Gastrocnemius medialis (tissue), 4 donors: ENCODE data around the gene MYO1E. TPM values are rescaled to one million over a fixed set of nuclear protein-coding genes. Genes with fewer than 3 reads are reported as not detected.

Experiments used
- ATAC-seq, 2 donors: fragments of 150-250 bp; one replicate each; pipeline ENCODE4 v1.9.1; 2016
- DNase-seq, 2 donors: peaks; one replicate each; pipeline ENCODE4 v3.0.0-alpha.2; 2019
- H3K27ac ChIP-seq, 4 donors: fragments of 200-600 bp; sonication (generic); 1 replicate in 1 of 4; 2 replicates in 3 of 4; pipeline ENCODE4 v1.5.1; 2016 to 2018; ENCODE audit warnings: mild to moderate bottlenecking in 2 of 4, moderate library complexity in 1 of 4
- H3K27me3 ChIP-seq, 3 donors: fragments of 200-600 bp; sonication (generic) in 2 of 3; 1 replicate in 1 of 3; 2 replicates in 2 of 3; pipeline versions ENCODE4 v1.5.1 to v1.6.0; 2016 to 2019; ENCODE audit warnings: mild to moderate bottlenecking in 1 of 3, moderate library complexity in 1 of 3
- H3K36me3 ChIP-seq, 2 donors: fragments of 200-600 bp; sonication (generic) in 1 of 2; one replicate each; pipeline ENCODE4 v1.5.1; 2017 to 2018
- H3K4me1 ChIP-seq, 2 donors: fragments of 200-600 bp; sonication (generic) in 1 of 2; one replicate each; pipeline ENCODE4 v1.5.1; 2016 to 2017; ENCODE audit warnings: mild to moderate bottlenecking in 2 of 2
- H3K4me3 ChIP-seq, 4 donors: fragments of 200-600 bp; sonication (generic) in 3 of 4; 1 replicate in 1 of 4; 2 replicates in 3 of 4; pipeline ENCODE4 v1.5.1; 2016 to 2019; ENCODE audit warnings: mild to moderate bottlenecking in 2 of 4
- H3K9me3 ChIP-seq, 3 donors: fragments of 200-600 bp; sonication (generic) in 2 of 3; 1 replicate in 1 of 3; 2 replicates in 2 of 3; pipeline ENCODE4 v1.5.1; 2016 to 2019
- CTCF ChIP-seq, 5 experiments: fragments of 450-650 bp in 3 of 5; fragments of 200-600 bp in 2 of 5; sonication (generic) in 2 of 5; IDR thresholded peaks in 4 of 5; conservative IDR thresholded peaks in 1 of 5; 1 replicate in 4 of 5; 2 replicates in 1 of 5; pipeline ENCODE4 v1.5.1; 2016 to 2019; ENCODE audit warnings: antibody characterized with exemption in 5 of 5, mild to moderate bottlenecking in 3 of 5, moderate library complexity in 3 of 5
- POLR2A ChIP-seq, 2 donors: fragments of 450-650 bp; IDR thresholded peaks; one replicate each; pipeline ENCODE4 v1.6.1; 2017; ENCODE audit warnings: antibody characterized with exemption in 2 of 2, mild to moderate bottlenecking in 2 of 2, moderate library complexity in 2 of 2
- in situ Hi-C, 4 donors: fragments of 200-750 bp; cut with MboI; loops; one replicate each; pipeline versions ENCODE4 v1.15.0 to v1.8.0; 2017; ENCODE audit warnings: low sequenced_read_pairs in 4 of 4
- intact Hi-C: fragments of 100-400 bp; cut with DNase I; formaldehyde crosslinking; loops from one replicate; pipeline ENCODE4 v1.15.1; 2023; ENCODE audit warnings: low total_unique reads
- total RNA-seq, 4 donors: library from RNA; depleted of rRNA; stranded (reverse); fragments of >200 nt; gene quantifications; one replicate each; pipeline versions ENCODE4 v1.1.0 to v1.2.3, GENCODE V29; 2016

The MYO1E gene
- total RNA-seq, 4 donors from 2014 or later = 12.8 to 39.6 (median 30.7) TPM

GRCh38 chr15:59321000-59321689 lies 51.5 kb downstream of the MYO1E start:
- H3K9me3 ChIP-seq = no peaks in the 10 kb centered on the region
- H3K27ac ChIP-seq = no peak overlapping the region
- peaks cover 3 to 6% of the 10 kb centered on the region in 2 donors for H3K4me1 ChIP-seq
- intact Hi-C loops (no loop called here), in situ Hi-C loops (no loop called here)
- no peaks in the 10 kb centered on the region for H3K36me3 ChIP-seq
- H3K27me3 ChIP-seq = no peaks in the 10 kb centered on the region
- H3K4me3 ChIP-seq = no peak overlapping the region
- no peak for TF ChIP-seq POLR2A (IDR thresholded peaks at IDR 0.05)
- TF ChIP-seq CTCF (IDR thresholded peaks at IDR 0.05 in 4 of 5, conservative IDR thresholded peaks at IDR 0.05 in 1 of 5) = no peak
- no peak for DNase-seq
- ATAC-seq = no peak

GRCh38 chr15:59317211-59317610 lies 55.5 kb downstream of the MYO1E start:
- TF ChIP-seq POLR2A (IDR thresholded peaks at IDR 0.05) (no peak), CTCF (IDR thresholded peaks at IDR 0.05 in 4 of 5, conservative IDR thresholded peaks at IDR 0.05 in 1 of 5) (no peak)
- in situ Hi-C loops = no loop called here
- no peaks in the 10 kb centered on the region for H3K27me3 ChIP-seq
- H3K9me3 ChIP-seq = no peaks in the 10 kb centered on the region
- DNase-seq = no peak
- no peak for ATAC-seq
- H3K36me3 ChIP-seq = no peaks in the 10 kb centered on the region
- no peak overlapping the region for H3K4me3 ChIP-seq
- H3K4me1 ChIP-seq = peaks cover 23 to 38% of the 10 kb centered on the region in 2 donors
- intact Hi-C loops = no loop called here
- no peak overlapping the region for H3K27ac ChIP-seq

GRCh38 chr15:59315914-59316451 lies 56.7 kb downstream of the MYO1E start:
- H3K4me3 ChIP-seq = no peak overlapping the region
- H3K27ac ChIP-seq = no peak overlapping the region
- intact Hi-C loops = no loop called here
- peak in 1 of 2 donors; percentile 14 for ATAC-seq
- TF ChIP-seq POLR2A (IDR thresholded peaks at IDR 0.05) = no peak
- no peak for TF ChIP-seq CTCF (IDR thresholded peaks at IDR 0.05 in 4 of 5, conservative IDR thresholded peaks at IDR 0.05 in 1 of 5)
- in situ Hi-C loops = no loop called here
- DNase-seq = no peak
- no peaks in the 10 kb centered on the region for H3K9me3 ChIP-seq
- no peaks in the 10 kb centered on the region for H3K27me3 ChIP-seq
- no peaks in the 10 kb centered on the region for H3K36me3 ChIP-seq
- H3K4me1 ChIP-seq = peaks cover 23 to 41% of the 10 kb centered on the region in 2 donors

- H3K4me1 ChIP-seq = peaks cover 23 to 41% of the 10 kb centered on the region in 2 donors
- peak; percentile 72 to 76 for DNase-seq
- no peak overlapping the region for H3K4me3 ChIP-seq
These were observed 58.9 kb downstream of the MYO1E start for GRCh38 chr15:59313641-59314332.

More at GRCh38 chr15:59313641-59314332, 58.9 kb downstream of the MYO1E start:
- Histone ChIP-seq H3K36me3 (no peaks in the 10 kb centered on the region), H3K9me3 (no peaks in the 10 kb centered on the region), H3K27me3 (no peaks in the 10 kb centered on the region), H3K27ac (peak overlapping the region; percentile 29 to 73 (median 48))
- TF ChIP-seq CTCF (IDR thresholded peaks at IDR 0.05 in 4 of 5, conservative IDR thresholded peaks at IDR 0.05 in 1 of 5) (no peak), POLR2A (IDR thresholded peaks at IDR 0.05) (no peak)
- in situ Hi-C loops (no loop called here), intact Hi-C loops (loop anchor here (5.0 kb wide), 1 partner anchor 39 kb away; no protein-coding TSS in a partner anchor)
- ATAC-seq = peak; percentile 83 to 88
